ENCODE results near the gene ADAM11.
"Not testable (repeated sequence)": the region's sequence is repeated elsewhere in the genome, so short reads cannot be mapped to it uniquely, and the experiment has no call there.

Gene ADAM11

DNA sequence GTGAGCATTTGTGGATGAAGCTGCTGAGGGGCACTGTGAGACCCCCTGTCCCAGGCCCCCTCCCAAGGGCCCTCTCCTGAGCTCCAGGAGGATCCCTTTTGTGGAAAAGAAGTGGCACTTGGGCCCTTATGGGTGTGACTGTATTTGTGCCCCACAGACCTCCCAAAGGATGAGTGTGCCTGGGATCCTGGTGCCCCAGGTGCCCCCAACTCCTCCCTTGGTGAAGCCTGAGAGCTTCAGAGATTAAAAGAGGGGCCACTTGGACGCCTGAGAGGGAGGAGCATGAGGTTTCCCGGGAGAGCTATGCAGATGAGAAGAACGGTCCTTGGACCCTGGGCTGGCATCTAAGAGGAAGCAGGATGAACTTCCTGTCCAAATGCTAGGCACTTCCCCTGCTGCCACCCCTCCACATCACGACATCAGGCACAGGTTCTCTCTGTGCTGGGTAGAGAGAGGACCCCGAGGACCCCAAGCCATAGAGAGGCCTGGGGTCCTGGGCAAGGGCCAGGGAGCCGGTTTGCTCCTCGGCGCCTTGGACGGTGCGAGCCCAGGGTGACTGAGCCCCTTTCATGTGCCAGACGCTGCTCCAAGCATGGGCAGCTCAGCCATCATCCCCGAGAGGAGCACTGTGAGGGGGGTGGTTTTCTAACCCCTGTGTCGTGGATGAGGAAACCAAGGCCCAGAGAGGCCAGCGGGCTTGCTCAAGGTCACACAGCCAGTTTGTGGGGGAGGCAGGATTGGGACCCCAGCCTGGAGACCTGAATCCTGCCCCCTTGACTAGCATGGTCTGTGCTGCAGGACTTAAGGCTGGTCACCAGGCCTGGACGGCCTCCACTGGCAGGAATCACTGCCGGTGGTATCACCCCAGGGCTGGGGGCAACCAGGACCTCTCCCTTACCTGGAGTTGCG, 5.6 kb upstream of the ADAM11 start:
- DNase-seq (ENCODE audit: low spot score), result no peak
- Histone ChIP-seq H3K23ac (ENCODE audit: low read depth, low read length, poor library complexity) (no peak overlapping the region), H2BK120ac (ENCODE audit: low read depth, low read length) (no peak overlapping the region), H3K4me1 (ENCODE audit: control insufficient read depth in 2 of 2, insufficient read depth in 1 of 2, low read depth in 1 of 2, low read length in 2 of 2) (no peaks in the 10 kb centered on the region), H3K14ac (ENCODE audit: low read length) (no peak overlapping the region), H3K4me2 (ENCODE audit: insufficient read depth, low read length, poor library complexity, severe bottlenecking) (no peak overlapping the region), H4K8ac (ENCODE audit: low read depth, low read length) (no peak overlapping the region), H3K4me3 (ENCODE audit: low read length in 2 of 2) (no peak overlapping the region), H2BK15ac (ENCODE audit: low read length) (no peak overlapping the region), H3K27me3 (ENCODE audit: control insufficient read depth in 3 of 3, insufficient read depth in 3 of 3, low read depth in 1 of 3, low read length in 3 of 3) (peaks cover 1 to 13% (median 9%) of the 10 kb centered on the region in 3 experiments), H3K18ac (ENCODE audit: low read length) (no peak overlapping the region), H4K91ac (ENCODE audit: low read depth, low read length, poor library complexity) (no peak overlapping the region), H3K9ac (ENCODE audit: low read depth, low read length, poor library complexity) (peak overlapping the region; percentile 21), H3K27ac (replicated peaks; ENCODE audit: low read length) (no peak overlapping the region), H3K4ac (ENCODE audit: low read length) (no peak overlapping the region), H2BK12ac (ENCODE audit: low read length) (no peak overlapping the region), H3K36me3 (replicated peaks in 1 of 2; ENCODE audit: control insufficient read depth in 2 of 2, insufficient read depth in 2 of 2, low read length in 2 of 2) (peaks cover 13 to 39% of the 10 kb centered on the region in 2 donors), H2AFZ (ENCODE audit: low read length) (no peak overlapping the region), H2BK5ac (ENCODE audit: low read length) (peak overlapping the region; percentile 46), H3K79me1 (ENCODE audit: low read depth, low read length) (no peaks in the 10 kb centered on the region), H3K9me3 (replicated peaks in 1 of 2; ENCODE audit: control insufficient read depth in 2 of 2, insufficient read depth in 1 of 2, low read depth in 1 of 2, low read length in 2 of 2) (peaks cover 0 to 3% of the 10 kb centered on the region in 2 donors), H2AK5ac (ENCODE audit: low read depth, low read length) (no peak overlapping the region)
- WGBS, 2 donors (ENCODE audit: extremely low coverage in 2 of 2, insufficient read length in 2 of 2, insufficient replicate concordance in 1 of 2), result no CpG with 5 or more reads among the region's 17 CpGs

DNA sequence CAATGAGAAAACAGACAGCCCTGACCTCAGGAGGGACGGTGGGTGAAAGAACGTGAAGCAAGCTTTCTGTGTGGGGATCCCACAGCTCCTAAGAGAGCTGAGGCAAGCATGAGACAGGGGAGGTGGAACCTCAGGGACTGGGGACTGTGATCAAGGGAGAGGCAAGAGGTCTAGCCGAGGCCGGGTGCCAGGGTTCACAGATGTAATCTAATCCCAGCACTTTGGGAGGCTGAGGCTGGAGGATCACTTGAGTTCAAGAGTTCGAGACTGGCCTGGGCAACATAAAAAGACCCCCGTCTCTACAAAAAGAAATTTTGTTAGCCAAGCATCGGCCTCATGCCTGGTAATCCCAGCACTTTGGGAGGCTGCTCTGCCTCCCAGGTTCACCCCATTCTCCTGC, 4.5 kb upstream of the ADAM11 start:
- H3K9ac ChIP-seq (ENCODE audit: low read depth, low read length, poor library complexity), result no peak overlapping the region
- H4K91ac ChIP-seq (ENCODE audit: low read depth, low read length, poor library complexity), result no peak overlapping the region

DNA sequence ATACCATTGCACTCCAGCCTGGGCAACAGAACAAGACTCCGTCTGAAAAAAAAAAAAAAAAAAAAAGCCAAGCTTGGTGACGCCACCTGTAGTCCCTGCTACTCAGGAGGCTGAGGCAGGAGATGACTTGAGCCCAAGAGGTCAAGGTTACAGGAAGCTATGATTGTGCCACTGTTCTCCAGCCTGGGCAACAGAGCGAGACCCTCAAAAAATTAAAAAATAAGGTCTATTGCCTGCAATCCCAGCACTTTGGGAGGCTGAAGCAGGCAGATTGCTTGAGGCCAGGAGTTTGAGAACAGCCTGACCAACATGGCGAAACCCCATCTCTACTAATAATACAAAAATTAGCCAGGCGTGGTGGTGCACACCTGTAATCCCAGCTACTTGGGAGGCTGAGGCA, 3.6 kb upstream of the ADAM11 start:
- H2BK120ac ChIP-seq (ENCODE audit: low read depth, low read length); H3K9ac ChIP-seq (ENCODE audit: low read depth, low read length, poor library complexity); H3K9me3 ChIP-seq (replicated peaks in 1 of 2; ENCODE audit: control insufficient read depth in 2 of 2, insufficient read depth in 1 of 2, low read depth in 1 of 2, low read length in 2 of 2); H3K23ac ChIP-seq (ENCODE audit: low read depth, low read length, poor library complexity); H2AK5ac ChIP-seq (ENCODE audit: low read depth, low read length); H3K4ac ChIP-seq (ENCODE audit: low read length); H2BK15ac ChIP-seq (ENCODE audit: low read length); H3K14ac ChIP-seq (ENCODE audit: low read length); H3K4me2 ChIP-seq (ENCODE audit: insufficient read depth, low read length, poor library complexity, severe bottlenecking); H4K91ac ChIP-seq (ENCODE audit: low read depth, low read length, poor library complexity); DNase-seq (ENCODE audit: low spot score); H3K27ac ChIP-seq (replicated peaks; ENCODE audit: low read length); H3K79me1 ChIP-seq (ENCODE audit: low read depth, low read length); H2BK12ac ChIP-seq (ENCODE audit: low read length); H2BK5ac ChIP-seq (ENCODE audit: low read length); H3K4me3 ChIP-seq (ENCODE audit: low read length in 2 of 2); H3K18ac ChIP-seq (ENCODE audit: low read length); H4K8ac ChIP-seq (ENCODE audit: low read depth, low read length); H3K4me1 ChIP-seq (ENCODE audit: control insufficient read depth in 2 of 2, insufficient read depth in 1 of 2, low read depth in 1 of 2, low read length in 2 of 2); H2AFZ ChIP-seq (ENCODE audit: low read length): not testable (repeated sequence)
- no CpG with 5 or more reads among the region's 5 CpGs for WGBS, 2 donors (ENCODE audit: extremely low coverage in 2 of 2, insufficient read length in 2 of 2, insufficient replicate concordance in 1 of 2)
- Histone ChIP-seq H3K36me3 (replicated peaks in 1 of 2; ENCODE audit: control insufficient read depth in 2 of 2, insufficient read depth in 2 of 2, low read length in 2 of 2) (peaks cover 3 to 19% of the 10 kb centered on the region in 2 donors), H3K27me3 (ENCODE audit: control insufficient read depth in 3 of 3, insufficient read depth in 3 of 3, low read depth in 1 of 3, low read length in 3 of 3) (peaks cover 2 to 28% (median 24%) of the 10 kb centered on the region in 3 experiments)

More for the DNA sequence above, 4.5 kb upstream of the ADAM11 start:
- Histone ChIP-seq H3K79me1 (ENCODE audit: low read depth, low read length) (no peaks in the 10 kb centered on the region), H2AFZ (ENCODE audit: low read length) (no peak overlapping the region), H2BK12ac (ENCODE audit: low read length) (no peak overlapping the region), H2BK5ac (ENCODE audit: low read length) (no peak overlapping the region), H3K27ac (replicated peaks; ENCODE audit: low read length) (no peak overlapping the region), H2AK5ac (ENCODE audit: low read depth, low read length) (no peak overlapping the region), H3K4me3 (ENCODE audit: low read length in 2 of 2) (no peak overlapping the region), H3K18ac (ENCODE audit: low read length) (no peak overlapping the region), H3K36me3 (replicated peaks in 1 of 2; ENCODE audit: control insufficient read depth in 2 of 2, insufficient read depth in 2 of 2, low read length in 2 of 2) (peaks cover 5 to 28% of the 10 kb centered on the region in 2 donors), H3K4me2 (ENCODE audit: insufficient read depth, low read length, poor library complexity, severe bottlenecking) (no peak overlapping the region), H2BK15ac (ENCODE audit: low read length) (no peak overlapping the region), H3K23ac (ENCODE audit: low read depth, low read length, poor library complexity) (no peak overlapping the region), H3K4me1 (ENCODE audit: control insufficient read depth in 2 of 2, insufficient read depth in 1 of 2, low read depth in 1 of 2, low read length in 2 of 2) (peaks cover under 1% of the 10 kb centered on the region in 2 donors), H3K14ac (ENCODE audit: low read length) (no peak overlapping the region), H2BK120ac (ENCODE audit: low read depth, low read length) (no peak overlapping the region), H3K4ac (ENCODE audit: low read length) (no peak overlapping the region), H3K27me3 (ENCODE audit: control insufficient read depth in 3 of 3, insufficient read depth in 3 of 3, low read depth in 1 of 3, low read length in 3 of 3) (peaks cover 2 to 19% (median 15%) of the 10 kb centered on the region in 3 experiments), H3K9me3 (replicated peaks in 1 of 2; ENCODE audit: control insufficient read depth in 2 of 2, insufficient read depth in 1 of 2, low read depth in 1 of 2, low read length in 2 of 2) (peaks cover 0 to 3% of the 10 kb centered on the region in 2 donors), H4K8ac (ENCODE audit: low read depth, low read length) (no peak overlapping the region)
- no peak for DNase-seq (ENCODE audit: low spot score)
- no CpG with 5 or more reads among the region's 7 CpGs for WGBS, 2 donors (ENCODE audit: extremely low coverage in 2 of 2, insufficient read length in 2 of 2, insufficient replicate concordance in 1 of 2)
